Measurements from ENCODE around the gene WDR88. TPM values are rescaled to one million over a fixed set of nuclear protein-coding genes. Genes with fewer than 3 reads are reported as not detected.

WDR88 gene
- total and polyA plus RNA-seq, 10 of the 15 experiments (the other 5 are each of a cell fraction or from before 2014, with no cell fraction given): 0.19 to 0.34 TPM; not detected in 8

- no peak for TF ChIP-seq NKRF (conservative IDR thresholded peaks at IDR 0.05)
Observed at GRCh38 chr19:33158365-33158764, 26.5 kb downstream of the WDR88 start (continued).

- in situ Hi-C loops (cut with MboI) (no loop called here), intact Hi-C loops (cut with micrococcal nuclease; ENCODE audit: unreplicated experiment) (no loop called here)
- no TSS peak for BruUV-seq (replicated peaks)
- Histone ChIP-seq H3K79me2 (ENCODE audit: control insufficient read depth, insufficient read depth, low read length) (no peaks in the 10 kb centered on the region), H3K4me1 (ENCODE audit: control insufficient read depth, insufficient read depth, low read length) (peaks cover 10% of the 10 kb centered on the region), H3K9ac (ENCODE audit: control insufficient read depth, insufficient read depth, low read length) (no peak overlapping the region), H4K20me1 (ENCODE audit: control insufficient read depth, insufficient read depth) (no peaks in the 10 kb centered on the region), H3K4me3 (no peak overlapping the region), H2AFZ (ENCODE audit: control insufficient read depth, low read depth, low read length) (no peak overlapping the region), H3K27me3 (replicated peaks in 1 of 2; ENCODE audit: control insufficient read depth in 2 of 2, insufficient read depth in 2 of 2, low read length in 1 of 2) (no peaks in the 10 kb centered on the region), H3K4me2 (ENCODE audit: control insufficient read depth, insufficient read depth) (no peak overlapping the region), H3K9me3 (replicated peaks; ENCODE audit: control insufficient read depth, insufficient read depth, low read length) (no peaks in the 10 kb centered on the region), H3K36me3 (ENCODE audit: control insufficient read depth in 2 of 2, insufficient read depth in 2 of 2, low read length in 1 of 2) (no peaks in the 10 kb centered on the region), H3K27ac (ENCODE audit: control insufficient read depth, insufficient read depth) (no peak overlapping the region)
- WGBS (ENCODE audit: insufficient coverage, insufficient replicate concordance, low lambda C conversion rate, missing lambda C conversion rate): 98% methylated on average over 4 of the region's 4 CpGs
- ChIA-PET RAD21 (ENCODE audit: unreplicated experiment) (no interaction called here), SMC1A (ENCODE audit: uncharacterized antibody, unreplicated experiment) (interaction anchor here (1.7 to 1.9 kb wide), 2 partner anchors 12 to 25 kb away, joined by 4 to 8 read pairs; no protein-coding TSS in a partner anchor), CTCF (interaction anchor here (2.5 kb wide), 1 partner anchor 18 kb away, joined by 7 read pairs; no protein-coding TSS in a partner anchor), POLR2A (no interaction called here)
- FAIRE-seq (no peak), DNase-seq (ENCODE audit: low read depth, low spot score) (no peak), ATAC-seq (no peak)
- TF ChIP-seq PBX3 (IDR thresholded peaks at IDR 0.05; ENCODE audit: insufficient replicate concordance, low read depth, low read length): no peak
- no peak for TF ChIP-seq LARP7 (IDR thresholded peaks at IDR 0.05)
- no peak for TF ChIP-seq SREBF2 (IDR thresholded peaks at IDR 0.05; ENCODE audit: low read length)
Observed at GRCh38 chr19:33159149-33159548, 27.2 kb downstream of the WDR88 start.

All from GM12878 (cell line).